ENCODE measurements around the gene IER5L. TPM values are rescaled to one million over a fixed set of nuclear protein-coding genes. Genes with fewer than 3 reads are reported as not detected.
A peak's percentile ranks its signal among the peaks of the same experiment; 100 is the strongest.

The IER5L gene
- total and polyA plus RNA-seq, 2 experiments from 2014 or later = 21.5 to 77.4 TPM

DNA sequence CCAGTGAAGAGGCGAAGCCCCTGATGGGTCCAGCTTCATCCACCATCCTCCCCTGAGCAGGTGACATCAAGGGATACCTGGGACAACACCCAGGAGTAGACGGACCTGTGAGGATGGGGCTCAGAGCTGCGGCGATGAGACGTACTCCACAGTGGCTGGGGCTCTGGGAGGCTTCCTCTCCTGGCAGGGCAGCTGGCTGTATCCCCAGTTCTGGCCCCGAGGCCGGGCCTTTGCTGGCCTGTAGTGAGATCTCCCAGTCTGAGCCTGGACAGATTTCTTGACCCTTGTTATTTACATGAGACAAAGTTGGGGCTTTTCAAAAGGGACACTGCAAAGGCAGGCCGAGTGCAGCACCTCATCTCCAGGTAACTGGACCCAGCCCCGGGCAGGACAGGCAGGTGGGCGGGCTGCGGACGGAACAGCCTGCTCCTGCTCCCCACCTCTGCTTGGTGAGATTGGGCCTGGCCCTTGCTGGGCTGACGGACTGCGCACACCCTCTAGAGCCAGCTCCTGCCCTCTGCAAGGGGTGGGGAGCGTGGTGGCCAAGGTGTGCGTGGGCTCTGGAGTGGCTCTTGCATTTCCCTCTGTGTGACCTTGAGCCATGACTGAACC, 23.1 kb downstream of the IER5L start:
- H3K27ac ChIP-seq = peak overlapping the region; percentile 28
- H3K9me3 ChIP-seq (ENCODE audit: low read depth) = no peaks in the 10 kb centered on the region
- DNase-seq (ENCODE audit: low read depth in 1 of 2, low spot score in 1 of 2) = no peak
- H3K4me3 ChIP-seq = no peak overlapping the region
- TF ChIP-seq, protein P1, sequence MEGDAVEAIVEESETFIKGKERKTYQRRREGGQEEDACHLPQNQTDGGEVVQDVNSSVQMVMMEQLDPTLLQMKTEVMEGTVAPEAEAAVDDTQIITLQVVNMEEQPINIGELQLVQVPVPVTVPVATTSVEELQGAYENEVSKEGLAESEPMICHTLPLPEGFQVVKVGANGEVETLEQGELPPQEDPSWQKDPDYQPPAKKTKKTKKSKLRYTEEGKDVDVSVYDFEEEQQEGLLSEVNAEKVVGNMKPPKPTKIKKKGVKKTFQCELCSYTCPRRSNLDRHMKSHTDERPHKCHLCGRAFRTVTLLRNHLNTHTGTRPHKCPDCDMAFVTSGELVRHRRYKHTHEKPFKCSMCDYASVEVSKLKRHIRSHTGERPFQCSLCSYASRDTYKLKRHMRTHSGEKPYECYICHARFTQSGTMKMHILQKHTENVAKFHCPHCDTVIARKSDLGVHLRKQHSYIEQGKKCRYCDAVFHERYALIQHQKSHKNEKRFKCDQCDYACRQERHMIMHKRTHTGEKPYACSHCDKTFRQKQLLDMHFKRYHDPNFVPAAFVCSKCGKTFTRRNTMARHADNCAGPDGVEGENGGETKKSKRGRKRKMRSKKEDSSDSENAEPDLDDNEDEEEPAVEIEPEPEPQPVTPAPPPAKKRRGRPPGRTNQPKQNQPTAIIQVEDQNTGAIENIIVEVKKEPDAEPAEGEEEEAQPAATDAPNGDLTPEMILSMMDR (IDR thresholded peaks at IDR 0.05; ENCODE audit: low read depth, low read length) = no peak
- H3K36me3 ChIP-seq = no peaks in the 10 kb centered on the region
- H3K4me1 ChIP-seq (ENCODE audit: low read depth) = no peaks in the 10 kb centered on the region
- H3K27me3 ChIP-seq = no peaks in the 10 kb centered on the region

- H3K36me3 ChIP-seq = peaks cover 6% of the 10 kb centered on the region
Observed at GRCh38 chr9:129151469-129151868, 26.6 kb downstream of the IER5L start.

DNA sequence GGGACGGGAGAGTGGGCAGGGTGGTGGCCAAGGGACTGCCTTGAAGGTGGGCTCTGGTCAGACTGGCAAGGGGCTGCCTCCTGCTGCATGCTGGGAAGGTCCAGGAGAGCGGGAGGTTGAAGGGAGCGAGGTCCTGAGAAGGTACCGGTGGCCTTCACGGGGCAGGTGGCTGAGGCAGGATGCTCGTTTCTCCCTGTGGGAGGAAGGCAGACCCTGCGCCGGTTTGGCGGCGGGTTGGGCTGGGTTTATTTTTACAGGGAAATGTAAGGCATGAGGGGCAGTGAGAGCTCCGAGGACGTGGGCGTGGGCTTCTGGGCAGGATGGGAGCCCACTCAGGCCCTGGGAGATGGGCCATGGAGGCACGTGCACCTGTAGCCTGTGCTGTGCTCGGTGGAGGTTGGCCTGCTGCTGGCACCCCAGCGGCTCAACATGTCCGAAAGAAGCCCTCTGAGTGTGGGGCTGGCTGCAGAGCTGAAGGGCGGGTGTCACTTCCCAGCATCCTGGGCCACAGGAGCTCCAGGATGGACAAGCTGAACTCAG, 27.3 kb downstream of the IER5L start:
- Histone ChIP-seq H3K36me3 (peaks cover 6% of the 10 kb centered on the region), H3K4me3 (no peak overlapping the region)
- TF ChIP-seq, protein P1 (IDR thresholded peaks at IDR 0.05; ENCODE audit: low read depth, low read length) = no peak

More at GRCh38 chr9:129151469-129151868, 26.6 kb downstream of the IER5L start:
- H3K4me3 ChIP-seq = no peak overlapping the region
- DNase-seq (ENCODE audit: low read depth in 1 of 2, low spot score in 1 of 2) = no peak
- no peaks in the 10 kb centered on the region for H3K9me3 ChIP-seq (ENCODE audit: low read depth)
- H3K27ac ChIP-seq = peak overlapping the region; percentile 54
- peaks cover 8% of the 10 kb centered on the region for H3K4me1 ChIP-seq (ENCODE audit: low read depth)
- H3K27me3 ChIP-seq = no peaks in the 10 kb centered on the region
- TF ChIP-seq, protein P1 (IDR thresholded peaks at IDR 0.05; ENCODE audit: low read depth, low read length) = no peak

GRCh38 chr9:129150122-129150521, 27.9 kb downstream of the IER5L start:
- H3K4me3 ChIP-seq = no peak overlapping the region
- TF ChIP-seq, protein P1 (IDR thresholded peaks at IDR 0.05; ENCODE audit: low read depth, low read length) = no peak
- no peaks in the 10 kb centered on the region for H3K9me3 ChIP-seq (ENCODE audit: low read depth)
- no peak for DNase-seq (ENCODE audit: low read depth in 1 of 2, low spot score in 1 of 2)
- H3K36me3 ChIP-seq = peaks cover 6% of the 10 kb centered on the region
- H3K4me1 ChIP-seq (ENCODE audit: low read depth) = peaks cover 21% of the 10 kb centered on the region
- no peaks in the 10 kb centered on the region for H3K27me3 ChIP-seq
- peak overlapping the region; percentile 95 for H3K27ac ChIP-seq

More for the DNA sequence above, 27.3 kb downstream of the IER5L start:
- Histone ChIP-seq H3K4me1 (ENCODE audit: low read depth) (peaks cover 15% of the 10 kb centered on the region), H3K27ac (peak overlapping the region; percentile 28), H3K9me3 (ENCODE audit: low read depth) (no peaks in the 10 kb centered on the region), H3K27me3 (no peaks in the 10 kb centered on the region)
- DNase-seq (ENCODE audit: low read depth in 1 of 2, low spot score in 1 of 2) = no peak

DNA sequence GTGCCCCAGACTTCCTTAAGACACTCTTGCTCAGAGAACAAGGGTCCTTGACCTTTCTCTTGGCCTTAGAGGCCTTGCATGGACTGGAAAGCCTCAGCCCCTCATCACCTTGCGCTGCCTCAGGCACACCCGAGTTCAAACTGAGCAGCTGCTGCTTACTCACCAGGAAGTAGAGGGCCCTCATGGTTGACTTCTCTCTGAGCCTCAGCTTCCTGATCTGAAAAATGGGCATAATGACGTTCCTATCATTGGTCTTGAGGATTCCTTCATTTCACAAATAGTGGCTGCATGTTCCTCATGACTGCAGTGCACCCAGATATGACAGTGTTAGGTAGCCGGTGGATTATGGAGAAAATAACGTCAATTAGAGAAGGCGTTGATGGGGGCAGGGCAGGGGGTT, 28.6 kb downstream of the IER5L start:
- Histone ChIP-seq H3K9me3 (ENCODE audit: low read depth) (no peaks in the 10 kb centered on the region), H3K27ac (peak overlapping the region; percentile 95), H3K4me3 (no peak overlapping the region), H3K27me3 (no peaks in the 10 kb centered on the region), H3K4me1 (ENCODE audit: low read depth) (peaks cover 26% of the 10 kb centered on the region), H3K36me3 (peaks cover 6% of the 10 kb centered on the region)
- DNase-seq (ENCODE audit: low read depth in 1 of 2, low spot score in 1 of 2) = no peak
- TF ChIP-seq, protein P1 (IDR thresholded peaks at IDR 0.05; ENCODE audit: low read depth, low read length) = no peak
